GM18868 (cell line): ENCODE results near the gene RAC2.
A peak's percentile ranks its signal among the peaks of the same experiment; 100 is the strongest.

Source experiments
- ATAC-seq: cut with Tn5 transposase; IDR thresholded peaks from one replicate; pipeline ENCODE4 v1.9.1; 2021; ENCODE audit warnings: mild to moderate bottlenecking, moderate library complexity; ENCODE audit not compliant: unreplicated experiment

The RAC2 gene

GRCh38 chr22:37222440-37222971 is 21.6 kb downstream of the RAC2 start:
- no peak for ATAC-seq

- ATAC-seq, result no peak
Measured at GRCh38 chr22:37221424-37222333, 22.4 kb downstream of the RAC2 start.

- ATAC-seq, result no peak
Measured at GRCh38 chr22:37220543-37220981, 23.5 kb downstream of the RAC2 start.

- ATAC-seq, result peak; percentile 17
Measured at GRCh38 chr22:37219533-37219932, 24.5 kb downstream of the RAC2 start.

- ATAC-seq, result peak; percentile 73
Measured at GRCh38 chr22:37218771-37219411, 25.2 kb downstream of the RAC2 start.

- no peak for ATAC-seq
Measured at GRCh38 chr22:37218399-37218770, 25.7 kb downstream of the RAC2 start.

- ATAC-seq, result no peak
Measured at GRCh38 chr22:37215890-37216289, 28.2 kb downstream of the RAC2 start.

GRCh38 chr22:37214731-37215030 is 29.4 kb downstream of the RAC2 start:
- ATAC-seq, result no peak

- ATAC-seq, result no peak
Measured at GRCh38 chr22:37213941-37214730, 29.9 kb downstream of the RAC2 start.

- no peak for ATAC-seq
Measured at GRCh38 chr22:37213218-37213855, 30.7 kb downstream of the RAC2 start.

GRCh38 chr22:37212174-37212906 is 31.7 kb downstream of the RAC2 start, which contains the start of gene SSTR3:
SSTR3 (minus strand) TSS chr22:37212477; CDS start chr22:37207803, 4,674 bp downstream.
- ATAC-seq, result no peak

GRCh38 chr22:37211866-37212173 is 32.2 kb downstream of the RAC2 start:
- ATAC-seq, result no peak

GRCh38 chr22:37211075-37211865 is 32.8 kb downstream of the RAC2 start:
- no peak for ATAC-seq

- no peak for ATAC-seq
Measured at GRCh38 chr22:37210041-37210803, 33.8 kb downstream of the RAC2 start.

- ATAC-seq, result no peak
Measured at GRCh38 chr22:37209140-37209845, 34.8 kb downstream of the RAC2 start.

- ATAC-seq, result no peak
Measured at GRCh38 chr22:37208401-37209139, 35.5 kb downstream of the RAC2 start.

GRCh38 chr22:37207981-37208380 is 36.1 kb downstream of the RAC2 start:
- ATAC-seq, result no peak
